HG02943 (cell line): ENCODE data around the gene ARVCF.

ENCODE experiments used
- ATAC-seq: cut with Tn5 transposase; IDR thresholded peaks from one replicate; pipeline ENCODE4 v1.9.1; 2021; ENCODE audit warnings: mild to moderate bottlenecking, low read depth, moderate library complexity; ENCODE audit not compliant: unreplicated experiment

ARVCF gene

DNA sequence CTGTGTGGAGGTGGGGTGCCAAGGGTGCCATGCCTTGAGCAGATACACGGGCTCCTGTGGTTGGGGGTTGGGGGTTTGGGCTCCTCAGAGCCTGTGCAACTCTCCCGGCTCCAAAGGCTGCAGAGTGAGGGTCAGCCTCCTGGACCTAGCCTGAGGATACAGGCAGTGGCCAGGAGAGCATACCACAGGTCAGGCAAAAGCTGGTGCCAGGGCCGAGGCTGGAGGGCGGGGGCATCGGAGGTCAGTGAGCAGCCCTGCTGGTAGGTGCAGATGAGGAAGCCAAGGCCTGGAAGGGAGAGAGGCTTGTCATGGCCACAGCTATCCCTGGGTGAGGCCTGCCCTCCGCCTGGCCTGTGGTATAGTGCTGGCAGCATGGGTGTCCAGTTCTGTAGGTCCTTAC is 37.9 kb upstream of the ARVCF start:
- no peak for ATAC-seq

DNA sequence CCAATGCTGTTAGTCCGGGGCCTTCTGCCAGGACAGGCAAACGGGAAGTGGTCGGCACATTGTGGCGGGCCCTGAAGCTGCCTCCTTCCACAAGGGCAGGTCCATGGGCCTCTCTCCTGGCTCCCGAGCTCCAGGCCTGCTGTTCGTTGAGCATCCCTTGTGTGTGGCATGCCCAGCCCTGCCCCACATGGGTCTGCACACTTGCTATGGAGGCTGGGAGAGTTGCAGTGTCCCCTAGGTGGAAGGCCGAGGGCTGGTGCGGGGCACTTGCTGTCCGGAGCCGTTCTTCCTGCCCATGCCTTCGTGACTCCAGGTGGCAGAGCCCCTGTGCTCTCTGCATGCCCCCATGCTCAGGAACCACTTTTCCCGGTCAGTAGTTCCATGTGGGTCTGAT is 37.4 kb upstream of the ARVCF start:
- ATAC-seq, result no peak

DNA sequence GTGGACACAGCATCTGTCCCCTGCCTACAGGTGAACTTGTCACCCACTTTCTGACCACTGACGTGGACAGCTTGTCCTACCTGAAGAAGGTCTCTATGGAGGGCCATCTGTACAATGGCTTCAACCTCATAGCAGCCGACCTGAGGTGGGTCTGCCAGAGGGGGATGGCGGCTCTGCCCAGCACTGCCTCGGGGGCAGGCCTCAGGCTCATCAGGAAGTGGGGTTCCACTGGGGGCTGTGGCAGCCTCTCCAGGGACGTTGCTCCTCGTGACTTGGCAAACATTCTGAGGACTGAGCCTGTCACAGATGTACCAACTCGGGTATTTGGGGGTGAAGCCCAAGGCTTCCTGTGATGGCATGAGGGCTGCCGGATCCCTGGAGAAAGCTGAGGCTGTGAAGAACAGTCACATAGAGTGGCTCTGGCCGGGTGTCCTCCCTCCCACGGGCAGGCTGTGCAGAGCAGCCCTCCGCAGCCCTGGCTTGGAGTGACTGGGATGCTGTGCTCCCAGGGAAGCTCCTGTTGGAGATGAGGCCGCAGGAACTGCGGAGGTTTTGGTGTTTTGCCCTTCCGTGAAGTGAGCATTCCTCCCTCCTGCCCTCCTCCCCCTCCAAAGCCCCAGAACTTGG is 36.9 kb upstream of the ARVCF start:
- ATAC-seq, result no peak

DNA sequence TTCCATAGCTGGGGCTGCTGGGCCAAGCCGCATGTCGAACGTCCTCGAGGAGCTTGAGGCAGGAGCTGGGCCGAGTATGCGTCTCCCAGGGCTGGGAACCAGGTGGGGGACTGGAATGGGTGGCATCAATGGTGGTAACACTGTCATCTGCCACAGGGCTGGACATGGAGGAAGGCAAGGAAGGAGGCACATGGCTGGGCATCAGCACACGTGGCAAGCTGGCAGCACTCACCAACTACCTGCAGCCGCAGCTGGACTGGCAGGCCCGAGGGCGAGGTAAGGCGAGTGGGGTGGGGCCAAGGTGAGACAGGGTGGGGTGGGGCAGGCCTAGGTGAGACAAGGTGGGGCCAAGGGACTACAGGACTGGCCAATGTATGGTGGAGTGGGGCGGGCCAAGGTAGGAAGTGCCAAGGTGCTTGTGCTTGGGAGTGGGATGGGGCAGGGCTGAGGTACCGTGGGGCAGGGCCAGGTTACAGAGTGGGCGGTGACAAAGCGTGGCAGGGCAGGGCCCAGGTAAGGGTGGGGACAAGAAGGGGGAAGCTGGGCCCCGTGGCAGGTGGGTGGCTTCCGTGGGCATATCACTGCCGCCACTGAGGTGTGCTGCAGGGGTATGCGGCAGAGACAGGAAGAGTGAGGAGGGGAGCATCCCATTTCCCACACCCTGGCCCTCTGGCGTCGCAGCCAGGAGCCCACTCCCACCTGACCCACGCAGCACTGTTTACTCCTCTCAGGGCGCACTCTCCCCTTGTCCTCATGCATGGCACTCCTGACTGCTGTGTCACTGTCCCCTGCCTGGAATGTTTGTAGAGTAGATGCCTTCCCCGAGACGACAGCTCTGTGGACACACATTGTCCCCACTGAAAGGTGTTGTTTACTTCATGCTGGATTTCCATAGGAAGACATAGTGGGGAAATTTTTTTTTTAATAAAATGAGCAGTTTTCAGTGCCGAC is 36.0 kb upstream of the ARVCF start:
- no peak for ATAC-seq

DNA sequence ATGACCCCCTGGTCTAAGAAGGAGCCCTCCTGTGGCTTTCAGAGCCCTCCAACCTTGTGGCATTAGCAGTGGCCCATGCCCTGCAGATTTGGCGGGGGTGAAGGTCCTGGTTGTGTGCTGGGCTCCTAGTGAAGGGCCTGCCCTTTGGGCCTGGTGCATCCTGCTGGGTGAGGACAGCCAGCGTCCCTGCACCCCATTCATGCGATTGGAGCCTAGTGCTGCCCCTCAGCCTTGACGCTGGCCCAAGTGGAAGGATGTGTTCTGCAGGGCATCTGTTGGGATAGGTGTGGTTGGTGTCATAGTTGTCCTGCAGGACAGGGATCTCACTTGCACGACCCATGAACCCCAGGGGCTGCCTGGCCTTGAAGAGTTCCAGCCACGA is 35.3 kb upstream of the ARVCF start:
- no peak for ATAC-seq

DNA sequence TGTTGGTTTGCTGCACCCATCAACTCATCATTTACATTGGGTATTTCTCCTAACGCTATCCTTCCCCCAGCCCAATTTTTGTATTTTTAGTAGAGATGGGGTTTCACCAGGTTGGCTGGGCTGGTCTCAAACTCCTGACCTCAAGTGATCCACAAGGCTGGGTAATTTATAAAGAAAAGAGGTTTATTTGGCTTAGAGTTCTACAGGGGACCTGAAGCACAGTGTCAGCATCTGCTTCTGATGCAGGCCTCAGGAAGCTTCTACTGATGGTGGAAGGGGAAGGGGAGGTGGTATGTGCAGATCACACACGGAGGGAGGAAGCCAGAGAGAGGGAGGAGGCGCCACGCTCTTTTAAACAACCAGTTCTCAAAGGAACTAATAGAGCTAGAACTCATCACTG is 30.1 kb upstream of the ARVCF start:
- no peak for ATAC-seq

DNA sequence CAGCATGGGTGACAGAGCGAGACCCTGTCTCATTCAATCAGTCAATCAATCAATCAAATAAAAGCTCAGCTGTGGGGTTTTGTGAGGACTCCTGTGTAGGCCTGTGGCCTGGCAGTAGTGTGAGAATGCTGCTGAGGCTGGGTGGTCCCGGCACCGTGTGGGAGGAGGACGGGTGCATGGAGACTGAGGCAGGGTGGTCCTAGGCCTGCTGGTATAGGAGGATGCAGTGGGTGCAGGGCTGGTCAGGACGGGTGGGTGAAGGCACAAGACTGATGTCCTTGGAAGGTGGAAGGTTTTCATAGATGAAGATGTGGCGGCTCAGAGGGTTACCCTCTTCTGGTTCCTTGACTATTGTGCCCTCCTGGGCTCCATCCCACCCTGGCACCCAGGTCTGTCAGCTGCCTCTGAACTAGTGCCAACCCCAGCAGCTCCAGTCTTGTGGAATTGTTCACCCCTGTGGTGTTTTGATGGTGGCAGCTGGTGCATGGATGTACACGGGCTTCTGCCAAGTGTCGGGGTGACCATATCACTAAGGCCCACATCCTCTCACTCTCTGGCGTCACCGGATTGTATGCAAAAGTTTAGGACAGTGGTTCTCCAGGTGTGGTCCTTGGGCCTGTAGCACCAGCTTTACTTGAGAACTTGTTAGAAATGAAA is 28.0 kb upstream of the ARVCF start:
- ATAC-seq, result no peak

DNA sequence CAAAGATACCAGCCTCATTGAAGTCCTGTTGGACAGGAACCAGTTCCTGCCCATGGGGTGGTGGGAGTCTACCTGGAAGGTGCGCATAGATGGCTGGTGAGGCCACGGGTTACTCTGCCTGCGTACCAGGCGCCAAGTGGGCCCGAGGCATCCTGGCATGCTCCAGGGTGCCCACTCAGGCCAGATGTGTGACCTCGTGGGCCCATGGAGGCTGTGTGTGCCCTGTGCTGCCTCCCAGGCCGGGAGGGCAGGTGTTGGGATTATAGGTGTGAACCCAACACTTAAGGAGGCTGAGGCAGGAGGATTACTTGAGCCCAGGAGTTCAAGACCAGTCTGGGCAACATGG is 27.3 kb upstream of the ARVCF start:
- no peak for ATAC-seq

DNA sequence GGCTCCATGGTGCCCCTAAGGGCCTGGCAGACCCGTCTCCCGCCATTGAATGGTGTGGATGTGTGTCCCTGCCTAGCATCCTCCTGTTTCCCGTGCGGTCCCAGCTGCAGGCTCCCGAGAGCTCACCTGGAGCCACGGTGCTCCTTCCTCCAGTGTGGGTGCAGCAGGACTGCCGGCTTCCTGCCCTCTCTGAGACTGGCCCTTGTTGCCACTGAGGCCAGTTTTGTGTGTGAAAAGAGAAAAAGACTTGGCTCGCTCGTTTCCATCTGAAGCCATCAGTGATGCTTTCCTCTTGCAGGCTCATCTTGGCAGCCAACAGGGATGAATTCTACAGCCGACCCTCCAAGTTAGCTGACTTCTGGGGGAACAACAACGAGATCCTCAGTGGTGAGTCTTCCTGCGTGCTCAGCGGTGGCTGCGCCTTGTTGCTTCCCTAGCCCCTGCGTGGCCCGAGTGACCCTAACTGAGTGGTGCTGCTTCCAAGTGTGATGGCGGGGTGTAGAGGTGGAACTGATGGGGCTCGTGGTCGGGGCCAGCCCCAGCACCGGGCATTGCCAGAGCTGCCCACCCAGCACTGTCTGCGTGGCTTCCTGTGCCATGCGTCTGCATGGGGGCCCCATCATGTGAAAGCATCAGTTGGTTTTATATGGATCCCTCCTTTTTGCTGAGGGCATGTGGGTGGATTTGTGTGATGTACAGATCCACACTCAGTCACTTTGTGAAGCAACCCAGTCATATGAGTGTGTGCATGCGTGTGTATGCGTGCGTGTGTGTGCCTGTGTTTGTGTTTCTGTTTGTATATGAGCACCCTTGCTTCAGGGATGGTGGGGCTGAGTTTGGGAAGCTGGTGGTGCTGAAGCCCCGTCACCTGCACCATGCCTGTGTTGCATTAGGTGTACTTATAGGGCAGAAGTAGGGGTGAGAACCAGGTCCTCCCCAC is 26.7 kb upstream of the ARVCF start:
- no peak for ATAC-seq

DNA sequence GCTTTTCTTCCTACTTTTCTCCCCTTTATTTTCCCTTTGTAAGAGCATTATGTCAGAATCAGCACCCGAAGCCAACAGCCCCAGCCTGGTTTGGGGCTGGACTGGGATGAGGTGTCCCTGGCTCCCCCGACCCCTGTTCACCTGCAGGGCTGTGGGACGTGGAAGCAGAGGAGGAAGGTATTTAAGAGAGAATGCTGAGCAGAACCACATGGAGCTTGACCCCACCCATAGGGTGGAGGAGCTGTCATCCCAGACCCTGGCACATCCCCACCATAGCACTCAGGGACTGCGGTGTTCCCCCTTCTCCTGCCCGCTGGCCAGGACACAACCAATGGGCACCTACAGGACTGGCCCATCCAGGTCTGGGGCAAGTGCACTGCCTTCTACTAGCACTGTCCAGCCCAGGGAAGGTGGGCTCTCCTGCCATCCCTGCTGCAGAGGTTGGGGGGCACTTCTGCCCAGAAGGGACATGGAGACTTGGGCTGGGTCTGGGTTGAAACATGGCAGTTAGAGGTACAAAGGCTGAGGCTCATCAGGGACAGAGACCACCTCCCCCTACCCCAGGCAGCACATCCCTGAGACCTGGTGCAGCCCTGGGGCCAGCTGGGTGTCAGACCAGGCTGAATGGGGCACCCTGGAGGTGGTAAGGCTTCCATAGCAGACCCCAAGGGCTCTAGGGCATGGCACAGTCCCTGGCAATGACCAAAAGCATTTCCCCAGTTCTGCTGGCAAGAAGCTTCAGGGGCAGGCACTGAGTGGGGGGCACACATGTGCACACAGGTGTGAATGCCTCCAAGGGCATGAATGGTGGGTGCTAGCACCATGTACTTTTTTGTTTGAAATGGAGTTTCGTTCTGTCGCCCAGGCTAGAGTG is 23.9 kb upstream of the ARVCF start:
- ATAC-seq, result no peak

DNA sequence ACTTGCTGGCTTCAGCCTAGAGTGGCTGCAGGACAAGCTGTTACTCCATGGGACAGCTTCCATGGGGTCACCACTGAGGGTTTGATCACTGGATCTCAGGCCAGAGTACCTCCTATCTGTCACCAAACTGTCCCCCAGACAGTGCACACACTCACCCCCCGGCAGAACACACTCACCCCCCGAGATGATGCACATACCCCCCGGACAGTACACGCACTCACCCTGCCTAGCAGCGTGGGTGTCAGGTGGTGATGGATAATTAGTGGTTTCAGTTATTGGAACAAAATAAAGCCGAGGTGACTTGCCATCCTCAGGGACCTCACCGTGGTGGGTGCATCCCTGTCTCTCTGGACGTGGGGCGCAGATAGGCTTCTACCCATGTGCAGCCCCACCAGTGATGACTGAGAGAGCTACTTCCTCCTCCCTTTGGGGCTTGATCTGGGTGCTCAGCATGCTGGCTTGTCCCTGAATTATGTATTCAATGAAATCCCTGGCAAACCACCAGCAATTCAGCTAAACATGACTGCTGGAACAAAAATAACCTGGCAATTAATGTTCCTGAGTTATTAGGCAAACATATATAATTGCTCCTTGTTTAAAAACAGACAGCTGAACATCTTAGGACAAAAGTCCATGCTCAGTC is 23.2 kb upstream of the ARVCF start:
- ATAC-seq, result no peak

DNA sequence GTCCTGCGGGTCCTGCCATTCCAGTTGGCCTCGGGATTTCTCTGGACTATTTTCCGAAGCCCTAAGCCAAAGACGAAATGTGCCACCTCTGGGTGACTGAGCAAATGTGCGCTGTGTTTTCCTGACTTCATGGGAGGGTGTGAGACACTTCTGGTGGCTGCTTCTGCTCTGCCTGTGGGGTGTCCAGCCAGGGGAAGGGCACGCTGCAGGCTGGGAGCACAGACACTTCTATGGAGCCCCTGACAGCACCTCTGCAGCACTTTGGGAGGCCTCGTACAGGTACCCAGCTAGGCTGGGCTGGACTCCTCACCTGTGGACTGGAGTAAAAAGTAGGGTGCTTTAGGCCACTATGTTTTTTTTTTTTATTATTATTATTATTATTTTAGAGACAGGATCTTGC is 22.0 kb upstream of the ARVCF start:
- no peak for ATAC-seq

DNA sequence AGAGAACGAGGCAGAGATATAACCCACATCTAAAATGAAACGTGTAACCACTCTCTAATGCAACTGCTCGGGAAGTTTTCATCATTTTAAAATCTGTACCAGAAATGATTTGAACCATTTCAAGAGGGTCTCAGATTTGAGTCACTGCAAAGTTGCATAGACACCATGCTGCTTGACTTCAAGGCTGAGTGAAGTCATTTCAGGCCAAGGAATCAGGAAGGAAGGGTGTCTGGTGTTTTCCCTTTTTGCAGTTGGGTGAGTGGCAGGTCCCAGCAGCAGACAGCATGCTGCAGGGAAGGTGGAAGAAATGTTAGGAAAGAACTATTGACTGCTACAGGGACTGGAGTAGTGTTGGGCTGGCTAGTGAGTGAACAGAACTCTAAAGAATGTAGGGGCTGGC is 20.8 kb upstream of the ARVCF start:
- no peak for ATAC-seq

DNA sequence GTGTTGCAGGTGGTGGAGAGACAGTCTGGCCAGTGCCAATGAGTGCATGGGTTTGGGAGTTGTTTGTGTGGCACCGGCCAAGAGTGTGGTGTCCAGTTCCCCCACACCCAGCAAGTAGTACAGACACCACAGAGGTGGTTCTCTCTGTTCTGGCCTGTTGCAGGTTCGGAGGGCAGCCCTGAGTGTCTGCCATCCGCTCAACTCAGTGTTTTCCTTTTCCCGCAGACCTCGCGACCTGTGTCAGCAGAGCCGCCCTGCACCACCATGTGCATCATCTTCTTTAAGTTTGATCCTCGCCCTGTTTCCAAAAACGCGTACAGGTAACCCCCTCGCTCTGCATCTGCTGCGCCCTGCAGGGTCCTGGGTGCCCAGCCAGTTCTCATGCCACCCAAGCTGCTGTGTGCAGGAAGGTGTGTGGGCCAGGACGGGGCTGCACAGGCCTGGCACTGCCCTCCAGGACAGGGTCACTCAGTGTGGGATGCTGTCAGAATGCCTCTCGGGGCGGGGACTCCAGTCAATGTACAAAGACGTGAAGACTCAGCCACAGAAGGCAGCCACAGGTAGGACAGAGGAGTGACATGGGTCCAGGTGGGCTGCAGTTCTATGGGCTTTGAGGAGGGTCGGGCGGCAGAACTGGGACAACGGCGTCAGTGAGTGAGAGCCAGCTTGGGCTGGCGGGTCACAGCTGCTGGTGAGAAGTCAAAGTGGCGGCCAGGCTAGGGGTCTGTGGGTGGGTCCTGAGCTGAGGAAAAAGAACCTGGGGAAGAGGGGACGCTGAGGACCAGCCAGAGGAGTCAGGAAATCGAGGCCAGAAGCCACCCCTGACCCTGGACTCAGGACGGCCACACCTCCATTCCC is 20.1 kb upstream of the ARVCF start:
- no peak for ATAC-seq

DNA sequence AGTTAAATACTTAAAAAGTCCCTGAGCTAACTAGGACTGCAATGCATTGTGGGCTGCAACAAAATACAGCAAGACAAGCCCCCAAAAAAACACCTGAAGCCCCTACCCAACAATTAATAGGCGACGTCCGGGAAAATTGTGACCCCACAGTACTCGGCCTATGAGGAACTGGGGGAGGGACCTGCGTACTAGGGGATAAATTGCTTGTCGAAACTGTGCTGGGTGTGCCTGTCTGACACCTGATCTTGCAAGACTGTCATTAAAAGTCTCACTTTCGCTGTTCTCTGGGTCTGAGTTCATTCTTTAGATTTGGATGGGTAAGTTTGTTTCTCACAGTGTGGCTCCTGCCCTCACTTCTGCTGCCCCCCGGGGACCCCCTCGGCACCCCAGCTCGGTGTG is 19.5 kb upstream of the ARVCF start:
- ATAC-seq, result no peak

DNA sequence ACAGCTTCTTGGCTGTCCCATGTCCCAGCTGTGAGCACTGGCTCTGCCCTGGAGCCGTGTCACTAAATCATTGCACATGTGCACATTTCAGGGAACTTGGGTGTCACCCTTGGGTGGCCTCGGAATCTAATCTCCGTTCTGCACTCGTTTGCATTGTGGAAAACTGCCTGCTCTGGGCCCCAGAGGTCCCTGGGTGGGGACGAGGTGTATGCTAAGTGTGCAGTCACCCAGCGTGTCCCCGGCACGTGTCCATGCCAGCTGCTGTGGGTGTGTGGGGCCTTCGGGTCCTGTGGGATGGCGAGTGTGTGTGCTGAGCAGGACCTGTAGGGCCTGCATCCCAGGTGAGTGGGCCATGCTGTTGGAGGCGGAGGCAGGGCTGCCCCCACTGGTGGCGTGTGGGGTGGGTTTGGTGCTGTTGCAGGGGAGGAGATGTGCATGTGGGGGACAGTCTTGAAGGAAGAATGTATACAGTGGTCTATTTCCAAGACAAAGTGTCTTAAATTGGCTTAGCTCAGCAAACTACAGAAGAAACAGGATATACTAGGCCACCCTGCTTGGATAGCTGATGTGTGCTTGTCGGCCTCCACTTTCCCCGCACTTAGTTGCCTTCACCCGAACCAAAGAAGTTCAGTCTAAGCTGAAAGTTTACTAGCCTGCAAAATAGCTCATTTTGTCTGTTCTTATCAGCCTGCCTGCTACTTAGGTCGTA is 18.9 kb upstream of the ARVCF start:
- no peak for ATAC-seq

DNA sequence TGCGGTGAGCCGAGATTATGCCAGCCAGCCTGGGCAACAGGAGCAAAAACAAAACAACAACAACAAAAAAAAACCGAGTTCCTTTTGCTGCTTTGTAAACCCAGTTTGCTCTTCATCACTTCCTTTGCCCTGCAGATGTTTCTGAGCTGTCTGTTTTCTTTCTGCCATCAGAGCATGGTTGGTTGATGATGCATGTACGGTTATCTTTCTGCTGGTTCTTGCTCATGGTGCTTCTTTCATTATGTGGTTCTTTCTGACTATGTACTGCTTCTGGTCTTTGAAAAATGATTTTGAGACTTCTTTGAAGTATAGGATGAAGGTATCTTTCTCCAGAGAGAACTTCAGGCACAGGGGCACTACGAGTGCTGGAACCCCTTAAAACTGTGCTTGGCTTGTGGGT is 17.5 kb upstream of the ARVCF start:
- no peak for ATAC-seq
